ENCODE measurements around the gene LSM7. TPM values are rescaled to one million over a fixed set of nuclear protein-coding genes. Genes with fewer than 3 reads are reported as not detected.

Gene LSM7
- total and polyA plus RNA-seq, 2 of the 13 experiments (the other 11 are each of a cell fraction or from before 2014, with no cell fraction given) = 140 to 205 TPM

- H3K4me1 ChIP-seq (ENCODE audit: insufficient read depth, low read length) = peaks cover 52% of the 10 kb centered on the region
- TF ChIP-seq MATR3 (CRISPR knock-in tag; IDR thresholded peaks at IDR 0.05) (no peak), GPN1 (CRISPR knock-in tag; IDR thresholded peaks at IDR 0.05; ENCODE audit: borderline replicate concordance) (no peak), ZNF768 (CRISPR knock-in tag; IDR thresholded peaks at IDR 0.05) (peak; percentile 47; the same call in 1 of the 2 replicates), SNAPC4 (CRISPR knock-in tag; IDR thresholded peaks at IDR 0.05) (no peak), RBFOX2 (IDR thresholded peaks at IDR 0.05; ENCODE audit: low read depth, low read length) (no peak), POLR2AphosphoS2 (IDR thresholded peaks at IDR 0.05; ENCODE audit: low read depth, low read length) (peak; percentile 35; the same call in 1 of the 2 replicates), ZNF292 (CRISPR knock-in tag; IDR thresholded peaks at IDR 0.05; ENCODE audit: borderline replicate concordance, low read depth) (no peak), ZNF546 (CRISPR knock-in tag; conservative IDR thresholded peaks at IDR 0.05) (no peak), SRSF1 (optimal IDR thresholded peaks at IDR 0.05; ENCODE audit: low read depth, low read length) (no peak), ZNF7 (CRISPR knock-in tag; IDR thresholded peaks at IDR 0.05) (no peak), SNAPC5 (CRISPR knock-in tag; IDR thresholded peaks at IDR 0.05; ENCODE audit: borderline replicate concordance) (no peak), CREBL2 (CRISPR knock-in tag; IDR thresholded peaks at IDR 0.05; ENCODE audit: borderline replicate concordance) (no peak), CBX1 (IDR thresholded peaks at IDR 0.05; ENCODE audit: low read depth) (no peak), ZNF850 (CRISPR knock-in tag; conservative IDR thresholded peaks at IDR 0.05) (no peak), ZNF629 (CRISPR knock-in tag; conservative IDR thresholded peaks at IDR 0.05) (peak; percentile 64; the same call in 1 of the 2 replicates), ZMYM3 (CRISPR knock-in tag; IDR thresholded peaks at IDR 0.05) (0 out of 2 replicates have a peak, but pooled peaks have one; percentile 71), HNF1B (CRISPR knock-in tag; IDR thresholded peaks at IDR 0.05) (no peak), JUNB (CRISPR knock-in tag; IDR thresholded peaks at IDR 0.05; ENCODE audit: borderline replicate concordance) (no peak)
Measured at GRCh38 chr19:2286402-2287140, 41.8 kb downstream of the LSM7 start.

More at GRCh38 chr19:2286402-2287140, 41.8 kb downstream of the LSM7 start:
- H3K79me2 ChIP-seq (ENCODE audit: insufficient read depth, low read length) = no peaks in the 10 kb centered on the region
- no peak for DNase-seq (ENCODE audit: low spot score)
- no peak overlapping the region for H2AFZ ChIP-seq (ENCODE audit: low read length)
- no peak for FAIRE-seq
- WGBS (ENCODE audit: low lambda C conversion rate) = 41% methylated on average over 14 of the region's 20 CpGs
- ATAC-seq = no peak
- intact Hi-C loops (cut with micrococcal nuclease; ENCODE audit: unreplicated experiment) = no loop called here
- H3K27me3 ChIP-seq (ENCODE audit: control insufficient read depth in 1 of 2, insufficient read depth in 2 of 2, low read length in 2 of 2) = peaks cover 23 to 76% of the 10 kb centered on the region in 2 experiments
- no peaks in the 10 kb centered on the region for H3K9me3 ChIP-seq (ENCODE audit: low read length)
- POLR2A ChIA-PET = interaction anchor here (0.5 to 1.5 kb wide), 2 partner anchors 10 to 105 kb away, joined by 3 read pairs; no protein-coding TSS in a partner anchor
- no peak overlapping the region for H3K4me3 ChIP-seq (replicated peaks in 1 of 3; ENCODE audit: insufficient read depth in 1 of 3, low read depth in 2 of 3, low read length in 3 of 3)
- no TSS peak for BruUV-seq (replicated peaks)
- CTCF ChIA-PET (ENCODE audit: low intra/inter-chr PET ratio, low total read pairs) = no interaction called here
- in situ Hi-C loops (cut with HindIII; ENCODE audit: extremely low pct_ligation_motif_present, low pct_unique_long_range_greater_than_20kb) = no loop called here
- H3K36me3 ChIP-seq (replicated peaks in 1 of 2; ENCODE audit: control insufficient read depth in 1 of 2, insufficient read depth in 2 of 2, low read length in 2 of 2) = no peaks in the 10 kb centered on the region
- H3K4me2 ChIP-seq (ENCODE audit: low read depth, low read length) = no peak overlapping the region
- H3K27ac ChIP-seq (ENCODE audit: extremely low read length, insufficient read depth, low read length) = no peak overlapping the region
- no peak overlapping the region for H3K9ac ChIP-seq (ENCODE audit: insufficient read depth, low read depth, low read length)
- H4K20me1 ChIP-seq (ENCODE audit: insufficient read depth, low read length) = peaks cover 2% of the 10 kb centered on the region

All from HepG2 (cell line).